Mononuclear cell (primary cell): ENCODE results near the gene RREB1. TPM values are rescaled to one million over a fixed set of nuclear protein-coding genes. Genes with fewer than 3 reads are reported as not detected.
"Not testable (repeated sequence)": the region's sequence is repeated elsewhere in the genome, so short reads cannot be mapped to it uniquely, and the experiment has no call there.

ENCODE experiments used
- H3K27me3 ChIP-seq: 2 replicates; pipeline ENCODE4 v1.6.0; 2011; ENCODE audit warnings: low read length, control low read depth; ENCODE audit not compliant: insufficient read depth
- H3K4me1 ChIP-seq: 2 replicates; pipeline ENCODE4 v1.5.1; 2011; ENCODE audit warnings: mild to moderate bottlenecking, low read length, control low read depth; ENCODE audit not compliant: insufficient read depth
- H3K4me3 ChIP-seq: 2 replicates; pipeline ENCODE4 v1.5.1; 2011; ENCODE audit warnings: mild to moderate bottlenecking, low read length, moderate library complexity
- H3K9me3 ChIP-seq: 2 replicates; pipeline ENCODE4 v1.5.1; 2011; ENCODE audit warnings: low read depth, mild to moderate bottlenecking, control low read depth, low read length
- total RNA-seq: library from RNA; depleted of rRNA; stranded (reverse); fragments of >200 nt; gene quantifications from one replicate; pipeline ENCODE4 v1.2.3, GENCODE V29; 2012

Gene RREB1
- total RNA-seq, 1 donor = 47.5 TPM

DNA sequence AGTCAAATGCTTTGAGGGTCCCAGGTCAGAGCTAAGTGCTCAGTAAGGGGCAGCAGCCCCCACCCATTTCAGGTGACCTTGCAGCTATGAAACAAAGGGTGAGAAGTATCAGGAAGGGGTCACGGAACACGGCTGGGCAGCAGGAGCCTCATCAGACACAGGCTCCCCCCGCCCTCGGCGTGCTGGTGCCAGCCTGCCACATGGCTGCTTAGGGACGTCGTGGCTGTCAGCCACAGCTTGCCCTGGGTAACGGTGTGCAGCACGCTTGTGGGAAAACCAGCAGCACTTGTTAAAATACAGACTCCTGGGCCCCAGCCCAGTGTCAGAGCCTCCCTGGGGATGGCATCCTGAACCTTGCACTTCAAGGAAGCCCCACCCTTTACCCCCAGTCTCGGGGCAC, 165.9 kb downstream of the RREB1 start:
- H3K4me1 ChIP-seq = peaks cover 36% of the 10 kb centered on the region

DNA sequence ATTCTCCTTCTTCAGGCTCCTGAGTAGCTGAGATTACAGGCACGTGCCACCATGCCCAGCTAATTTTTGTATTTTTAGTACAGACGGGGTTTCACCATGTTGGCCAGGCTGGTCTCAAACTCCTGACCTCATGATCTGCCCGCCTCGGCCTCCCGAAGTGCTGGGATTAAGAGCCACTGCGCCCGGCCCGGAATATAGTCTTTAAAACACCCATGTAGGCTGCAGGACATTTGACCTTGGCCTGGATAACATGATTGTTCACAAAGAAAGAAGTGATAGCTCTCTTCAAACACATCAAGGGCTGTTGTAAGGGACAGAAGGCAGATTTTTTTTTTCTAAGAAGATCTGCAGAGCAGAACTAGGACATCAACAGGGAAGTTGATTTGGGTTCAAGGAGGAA, 166.8 kb downstream of the RREB1 start:
- H3K4me1 ChIP-seq = peaks cover 41% of the 10 kb centered on the region

More for the DNA sequence above, 165.9 kb downstream of the RREB1 start:
- Histone ChIP-seq H3K27me3 (no peaks in the 10 kb centered on the region), H3K9me3 (no peaks in the 10 kb centered on the region), H3K4me3 (no peak overlapping the region)

DNA sequence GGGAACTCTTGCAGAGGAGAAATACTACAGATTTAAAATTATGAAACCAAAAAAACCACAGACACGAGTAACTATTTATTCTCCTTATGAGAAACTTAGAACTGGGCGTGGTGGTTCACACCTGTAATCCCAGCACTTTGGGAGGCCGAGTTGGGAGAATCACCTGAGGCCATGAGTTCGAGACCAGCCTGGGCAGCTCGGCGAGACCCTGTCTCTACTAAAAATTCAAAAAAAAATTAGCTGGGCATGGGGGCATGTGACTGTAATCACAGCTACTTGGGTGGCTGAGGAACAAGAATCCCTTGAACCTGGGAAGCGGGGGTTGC, 168.4 kb downstream of the RREB1 start:
- Histone ChIP-seq H3K4me1 (peaks cover 40% of the 10 kb centered on the region), H3K27me3 (no peaks in the 10 kb centered on the region), H3K9me3 (no peaks in the 10 kb centered on the region), H3K4me3 (no peak overlapping the region)

More for the DNA sequence above, 166.8 kb downstream of the RREB1 start:
- H3K27me3 ChIP-seq, H3K9me3 ChIP-seq, H3K4me3 ChIP-seq: not testable (repeated sequence)

GRCh38 chr6:7282097-7282906, 174.5 kb downstream of the RREB1 start:
- Histone ChIP-seq H3K9me3 (no peaks in the 10 kb centered on the region), H3K4me3 (no peak overlapping the region), H3K27me3 (no peaks in the 10 kb centered on the region), H3K4me1 (peaks cover 38% of the 10 kb centered on the region)

- no peak overlapping the region for H3K4me3 ChIP-seq
- no peaks in the 10 kb centered on the region for H3K27me3 ChIP-seq
- H3K9me3 ChIP-seq = no peaks in the 10 kb centered on the region
- H3K4me1 ChIP-seq = peaks cover 24% of the 10 kb centered on the region
Observed at GRCh38 chr6:7283676-7284075, 175.9 kb downstream of the RREB1 start.

GRCh38 chr6:7285416-7285815, 177.7 kb downstream of the RREB1 start:
- H3K27me3 ChIP-seq = no peaks in the 10 kb centered on the region
- peaks cover 14% of the 10 kb centered on the region for H3K4me1 ChIP-seq
- no peaks in the 10 kb centered on the region for H3K9me3 ChIP-seq
- no peak overlapping the region for H3K4me3 ChIP-seq

GRCh38 chr6:7290079-7290478, 182.3 kb downstream of the RREB1 start:
- no peaks in the 10 kb centered on the region for H3K4me1 ChIP-seq
- no peaks in the 10 kb centered on the region for H3K27me3 ChIP-seq
- no peaks in the 10 kb centered on the region for H3K9me3 ChIP-seq
- H3K4me3 ChIP-seq = no peak overlapping the region

- H3K4me3 ChIP-seq = no peak overlapping the region
- H3K4me1 ChIP-seq = no peaks in the 10 kb centered on the region
- no peaks in the 10 kb centered on the region for H3K9me3 ChIP-seq
- H3K27me3 ChIP-seq = no peaks in the 10 kb centered on the region
Observed at GRCh38 chr6:7292596-7293255, 185.0 kb downstream of the RREB1 start.

DNA sequence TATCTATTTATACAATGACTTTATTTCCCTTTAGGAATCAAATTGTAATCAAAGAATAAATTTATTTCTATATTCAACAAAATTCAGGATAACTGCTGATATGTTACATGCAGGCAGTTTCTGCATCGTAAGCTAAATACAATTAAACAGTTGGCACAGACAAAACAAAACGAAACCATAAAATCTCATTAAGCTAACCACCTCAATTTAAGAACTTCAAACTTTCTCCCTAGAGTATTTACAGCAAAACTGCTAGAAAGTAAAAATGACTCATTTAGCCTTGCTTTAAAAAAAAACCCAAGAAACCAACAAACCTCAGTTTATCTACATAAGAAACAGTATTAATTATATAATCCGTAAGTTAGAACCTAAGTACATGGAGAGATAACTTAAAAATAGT, 188.2 kb downstream of the RREB1 start:
- H3K27me3 ChIP-seq = no peaks in the 10 kb centered on the region
- no peak overlapping the region for H3K4me3 ChIP-seq
- H3K9me3 ChIP-seq = no peaks in the 10 kb centered on the region
- no peaks in the 10 kb centered on the region for H3K4me1 ChIP-seq

GRCh38 chr6:7296602-7297001, 188.8 kb downstream of the RREB1 start:
- no peaks in the 10 kb centered on the region for H3K4me1 ChIP-seq
- no peaks in the 10 kb centered on the region for H3K27me3 ChIP-seq
- H3K9me3 ChIP-seq = no peaks in the 10 kb centered on the region

DNA sequence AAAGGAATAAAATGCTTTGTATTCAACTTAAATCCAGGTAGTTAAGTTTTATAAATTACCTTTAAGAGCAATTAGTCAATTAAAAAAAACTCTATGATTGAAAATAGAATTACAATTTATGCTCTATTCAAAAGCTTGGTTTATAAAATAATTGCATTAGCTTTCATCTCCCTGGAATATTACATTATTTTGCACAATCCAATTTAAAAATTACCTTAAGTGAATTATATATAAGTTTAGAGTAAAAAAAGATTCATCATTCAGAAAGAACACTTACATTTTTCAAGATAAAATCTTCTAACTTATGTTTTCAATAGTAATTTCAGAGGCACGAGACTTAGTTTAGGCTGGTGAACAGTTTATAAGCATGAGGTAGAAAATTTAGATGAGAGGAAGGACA, 190.4 kb downstream of the RREB1 start:
- no peaks in the 10 kb centered on the region for H3K9me3 ChIP-seq
- H3K4me1 ChIP-seq = no peaks in the 10 kb centered on the region
- H3K4me3 ChIP-seq = no peak overlapping the region
- no peaks in the 10 kb centered on the region for H3K27me3 ChIP-seq

More at GRCh38 chr6:7296602-7297001, 188.8 kb downstream of the RREB1 start:
- no peak overlapping the region for H3K4me3 ChIP-seq

DNA sequence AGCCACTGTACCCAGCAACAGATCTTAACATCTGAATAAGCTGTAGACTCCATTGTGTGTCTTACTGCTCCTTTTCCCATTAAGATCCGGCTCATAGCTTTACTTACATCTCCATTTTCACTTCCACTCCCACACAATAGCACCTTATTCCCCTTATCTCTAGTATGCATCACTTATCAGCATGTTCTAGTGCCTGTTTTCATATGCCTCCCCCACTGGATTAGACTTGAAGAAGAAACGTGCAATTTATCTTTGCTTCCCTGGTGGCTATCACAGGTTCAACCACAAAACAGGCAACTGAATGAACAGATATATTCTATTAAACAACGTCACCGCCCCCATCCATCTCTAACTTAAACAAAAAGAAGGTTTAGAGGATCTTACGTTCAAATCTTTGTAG, 193.2 kb downstream of the RREB1 start:
- Histone ChIP-seq H3K4me1 (no peaks in the 10 kb centered on the region), H3K9me3 (no peaks in the 10 kb centered on the region), H3K27me3 (no peaks in the 10 kb centered on the region), H3K4me3 (no peak overlapping the region)

Other genes starting within 250 kb of the RREB1 start
- 74.5 TPM for gene SSR1, start 205.2 kb downstream of the RREB1 start, total RNA-seq